ENCODE results near the gene GARIN6.

Gene GARIN6

DNA sequence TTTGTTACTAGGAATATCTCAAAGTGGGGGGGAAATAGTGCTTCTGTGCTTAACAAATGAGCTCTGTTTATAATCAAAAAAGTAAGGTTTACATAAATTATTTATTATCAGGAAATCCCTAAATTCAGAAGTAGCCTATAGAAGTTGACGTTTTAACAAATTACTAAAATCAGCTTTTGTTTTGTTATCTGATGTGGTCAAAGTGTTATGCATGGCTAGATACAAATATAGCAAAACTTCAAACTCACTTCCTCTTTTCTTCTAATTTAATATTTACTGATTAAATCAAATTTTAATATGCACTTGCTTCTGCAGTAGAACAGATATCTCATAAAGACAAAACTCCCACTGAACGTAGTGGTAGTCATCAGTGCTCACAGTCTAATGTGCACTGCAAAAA is 47.5 kb downstream of the GARIN6 start:
- Mint-ChIP-seq H3K9me3 (peaks cover 4% of the 10 kb centered on the region), H3K4me3 (no peak overlapping the region), H3K27me3 (ENCODE audit: low read depth, poor library complexity) (no peaks in the 10 kb centered on the region), H3K36me3 (ENCODE audit: low read depth) (no peaks in the 10 kb centered on the region), H3K4me1 (no peaks in the 10 kb centered on the region), H3K27ac (no peak overlapping the region)
- TF ChIP-seq CTCF (IDR thresholded peaks at IDR 0.05) = no peak
- DNase-seq = no peak
